Measurements from ENCODE around the gene SDC3. TPM values are rescaled to one million over a fixed set of nuclear protein-coding genes. Genes with fewer than 3 reads are reported as not detected.

SDC3 gene
- total and polyA plus RNA-seq, 2 of the 8 experiments (the other 6 are each of a cell fraction or from before 2014, with no cell fraction given), result 7.0 to 27.0 TPM

- Histone ChIP-seq H4K8ac (ENCODE audit: extremely low read depth, insufficient read depth, low read length) (no peak overlapping the region), H2AFZ (ENCODE audit: low read length) (no peak overlapping the region), H3K23me2 (ENCODE audit: low read depth, low read length) (no peaks in the 10 kb centered on the region), H3K36me3 (ENCODE audit: control insufficient read depth in 2 of 4, insufficient read depth in 4 of 4, low read length in 3 of 4) (peaks cover 28 to 86% (median 60%) of the 10 kb centered on the region in 4 experiments), H3K9ac (replicated peaks in 1 of 4; ENCODE audit: extremely low read depth in 1 of 4, low read depth in 3 of 4, low read length in 3 of 4) (no peak overlapping the region), H4K5ac (ENCODE audit: insufficient read length, low read depth, low read length) (no peak overlapping the region), H4K91ac (replicated peaks; ENCODE audit: insufficient read length, low read length) (no peak overlapping the region), H3K4me3 (ENCODE audit: extremely low read depth in 1 of 4, insufficient read depth in 2 of 4, low read depth in 3 of 4, low read length in 4 of 4) (no peak overlapping the region), H2BK20ac (ENCODE audit: low read length) (no peak overlapping the region), H3K79me1 (ENCODE audit: low read depth, low read length) (no peaks in the 10 kb centered on the region; the same call in 1 of the 2 replicates), H3K4ac (replicated peaks; ENCODE audit: insufficient read length, low read depth, low read length) (no peak overlapping the region), H3K14ac (ENCODE audit: insufficient read length) (no peak overlapping the region), H2BK120ac (replicated peaks; ENCODE audit: low read depth, low read length) (no peak overlapping the region), H3K56ac (replicated peaks; ENCODE audit: insufficient read length, low read depth, low read length) (no peak overlapping the region), H2AK5ac (ENCODE audit: low read depth, low read length) (no peak overlapping the region), H3K4me2 (ENCODE audit: insufficient read depth in 1 of 2, low read depth in 2 of 2, low read length in 2 of 2) (no peak overlapping the region), H3K4me1 (replicated peaks in 1 of 4; ENCODE audit: control insufficient read depth in 3 of 4, insufficient read depth in 4 of 4, low read length in 3 of 4) (no peaks in the 10 kb centered on the region), H2BK15ac (ENCODE audit: low read length) (no peak overlapping the region), H2BK12ac (ENCODE audit: low read depth, low read length) (no peak overlapping the region), H3K23ac (ENCODE audit: insufficient read length) (no peak overlapping the region), H3K27me3 (replicated peaks in 1 of 4; ENCODE audit: control insufficient read depth in 3 of 4, extremely low read depth in 1 of 4, insufficient read depth in 3 of 4, low read length in 3 of 4) (no peaks in the 10 kb centered on the region), H2BK5ac (ENCODE audit: low read depth, low read length) (no peak overlapping the region), H3K9me3 (ENCODE audit: insufficient read depth in 2 of 2, low read depth in 1 of 2, low read length in 1 of 2) (no peaks in the 10 kb centered on the region), H3K27ac (ENCODE audit: low read depth, low read length) (no peak overlapping the region), H4K20me1 (replicated peaks in 1 of 2; ENCODE audit: control insufficient read depth in 1 of 2, insufficient read depth in 2 of 2, low read length in 2 of 2) (peaks cover 0 to 10% of the 10 kb centered on the region in 2 experiments), H3K18ac (ENCODE audit: extremely low read depth, low read length) (no peak overlapping the region), H3K79me2 (ENCODE audit: control insufficient read depth in 1 of 2, insufficient read depth in 2 of 2, low read length in 2 of 2) (peaks cover 0 to 3% of the 10 kb centered on the region in 2 experiments; a peak in 2 of 4 replicates)
- DNase-seq (ENCODE audit: low read depth in 1 of 2, low spot score in 2 of 2), result no peak
- ChIA-PET CTCF (ENCODE audit: partially characterized antibody) (interaction anchor here (0.5 to 1.0 kb wide), 3 partner anchors 21 to 213 kb away, joined by 3 read pairs; no protein-coding TSS in a partner anchor), POLR2A (ENCODE audit: partially characterized antibody) (no interaction called here)
- TF ChIP-seq KDM5A (IDR thresholded peaks at IDR 0.05; ENCODE audit: low read length) (no peak), TAF1 (IDR thresholded peaks at IDR 0.05; ENCODE audit: low read depth, low read length) (no peak), HDAC2 (IDR thresholded peaks at IDR 0.05; ENCODE audit: borderline replicate concordance in 1 of 2, low read depth in 2 of 2, low read length in 2 of 2) (no peak), EZH2 (IDR thresholded peaks at IDR 0.05; ENCODE audit: low read depth, low read length, severe bottlenecking) (no peak), HDAC6 (IDR thresholded peaks at IDR 0.05; ENCODE audit: low read depth, low read length) (no peak), ASH2L (IDR thresholded peaks at IDR 0.05; ENCODE audit: low read length) (no peak), RBBP5 (IDR thresholded peaks at IDR 0.05; ENCODE audit: borderline replicate concordance, low read depth, low read length) (no peak), SIRT6 (IDR thresholded peaks at IDR 0.05; ENCODE audit: low read length) (no peak), SIX5 (IDR thresholded peaks at IDR 0.05; ENCODE audit: low read depth, low read length) (no peak), MAFK (IDR thresholded peaks at IDR 0.05; ENCODE audit: low read depth, low read length) (no peak), POLR2AphosphoS5 (IDR thresholded peaks at IDR 0.05; ENCODE audit: low read depth, low read length) (no peak), POU5F1 (IDR thresholded peaks at IDR 0.05; ENCODE audit: low read depth, low read length) (no peak), PHF8 (conservative IDR thresholded peaks at IDR 0.05; ENCODE audit: low read depth, low read length) (no peak)
- FAIRE-seq, result no peak
These were observed 32.0 kb upstream of the SDC3 start for GRCh38 chr1:30940541-30940940.
